Smooth muscle cell (in vitro differentiated cells): ENCODE data around the gene EIF1AD. TPM values are rescaled to one million over a fixed set of nuclear protein-coding genes. Genes with fewer than 3 reads are reported as not detected.

Experiments used
- DNase-seq: peaks from one replicate; lab custom pipeline; 2025; ENCODE audit not compliant: unreplicated experiment; lab: John Stamatoyannopoulos, UW
- H2AFZ ChIP-seq: fragments of 200-600 bp; sonication (generic); 2 replicates; pipeline ENCODE4 v1.6.0; 2016; ENCODE audit warnings: antibody characterized with exemption, low read depth, mild to moderate bottlenecking
- H3F3A ChIP-seq: fragments of 200-600 bp; sonication (generic); 2 replicates; pipeline ENCODE4 v1.6.0; 2017; ENCODE audit warnings: antibody characterized with exemption, low read depth
- H3K27ac ChIP-seq: fragments of 200-600 bp; sonication (generic); 2 replicates; pipeline ENCODE4 v1.5.1; 2016; ENCODE audit warnings: low read depth, mild to moderate bottlenecking
- H3K27me3 ChIP-seq: fragments of 200-600 bp; sonication (generic); 2 replicates; pipeline ENCODE4 v1.6.1; 2016; ENCODE audit warnings: low read depth, mild to moderate bottlenecking
- H3K36me3 ChIP-seq: fragments of 200-600 bp; sonication (generic); 2 replicates; pipeline ENCODE4 v1.5.1; 2016; ENCODE audit warnings: low read depth
- H3K4me1 ChIP-seq: fragments of 200-600 bp; sonication (generic); 2 replicates; pipeline ENCODE4 v1.5.1; 2016; ENCODE audit warnings: low read depth
- H3K4me2 ChIP-seq: fragments of 200-600 bp; sonication (generic); 2 replicates; pipeline ENCODE4 v1.6.0; 2016; ENCODE audit warnings: mild to moderate bottlenecking
- H3K4me3 ChIP-seq: fragments of 200-600 bp; sonication (generic); 2 replicates; pipeline ENCODE4 v1.5.1; 2016; ENCODE audit warnings: mild to moderate bottlenecking
- H3K79me2 ChIP-seq: fragments of 200-600 bp; sonication (generic); 2 replicates; pipeline ENCODE4 v1.6.0; 2016; ENCODE audit warnings: low read depth, mild to moderate bottlenecking
- H3K9ac ChIP-seq: fragments of 200-600 bp; sonication (generic); 2 replicates; pipeline ENCODE4 v1.6.0; 2016; ENCODE audit warnings: low read depth
- H3K9me3 ChIP-seq: fragments of 200-600 bp; sonication (generic); replicated peaks from 2 replicates; pipeline ENCODE4 v1.5.1; 2016; ENCODE audit warnings: low read depth
- H4K20me1 ChIP-seq: fragments of 200-600 bp; sonication (generic); 2 replicates; pipeline ENCODE4 v1.6.0; 2016; ENCODE audit warnings: low read depth
- WGBS: methylation state at CpG from one replicate; pipeline ENCODE4 v1.1.7; 2016; ENCODE audit warnings: low lambda C conversion rate; 5-methylcytosine and 5-hydroxymethylcytosine counted together
- polyA plus RNA-seq: library from polyadenylated mRNA; unstranded; fragments of >200 nt; fragmentation: Nextera tagmentation; extraction: Ambion mirVana; gene quantifications from 2 replicates; pipeline ENCODE4 v1.2.1, GENCODE V29; 2016
- total RNA-seq: library from RNA; depleted of rRNA; stranded (reverse); fragments of >200 nt; gene quantifications from 2 replicates; pipeline ENCODE4 v1.2.3, GENCODE V29; 2014
- TF ChIP-seq, protein P1 (sequence below): fragments of 200-600 bp; sonication (generic); IDR thresholded peaks from 2 replicates; pipeline ENCODE4 v1.5.1; 2017; ENCODE audit warnings: borderline replicate concordance, mild to moderate bottlenecking, antibody characterized with exemption; ENCODE audit not compliant: insufficient read depth, poor library complexity, severe bottlenecking

EIF1AD gene
- total and polyA plus RNA-seq, 2 experiments from 2014 or later: 29.3 TPM

DNA sequence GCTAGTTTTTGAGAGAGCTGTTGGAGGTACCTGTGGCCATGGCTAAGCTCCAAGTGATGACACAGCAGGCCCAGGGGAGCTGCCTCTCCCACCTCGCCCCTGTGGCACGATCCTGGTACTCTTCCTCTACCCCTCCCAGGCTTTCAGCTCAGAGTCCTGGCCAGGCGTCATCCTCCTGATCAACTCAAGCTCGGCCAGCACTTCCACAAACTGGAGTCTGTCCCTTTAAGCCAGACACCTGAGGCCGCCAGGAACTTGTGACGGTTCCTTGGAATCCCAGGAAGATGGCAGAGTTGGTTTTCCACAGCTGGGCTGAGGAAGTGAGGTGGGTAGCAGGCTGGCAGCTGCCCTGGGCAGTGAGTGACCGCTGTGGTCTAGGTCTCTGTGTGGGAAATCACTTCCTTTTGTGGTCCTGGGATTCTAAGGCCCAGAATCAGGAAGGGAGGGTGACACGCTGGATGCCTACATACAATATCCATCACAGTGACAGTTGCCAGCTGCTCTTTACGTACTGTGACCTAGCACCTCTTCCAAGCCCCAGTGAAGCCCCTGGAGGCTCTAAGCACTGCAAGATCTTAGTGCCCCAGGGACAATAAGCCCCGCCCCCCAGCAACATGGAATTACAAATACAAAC is 6.6 kb upstream of the EIF1AD start:
- Histone ChIP-seq H3K9ac (no peak overlapping the region), H3K36me3 (no peaks in the 10 kb centered on the region), H3K4me2 (no peak overlapping the region), H4K20me1 (no peaks in the 10 kb centered on the region), H3K27me3 (peaks cover 14% of the 10 kb centered on the region), H3K27ac (no peak overlapping the region), H2AFZ (no peak overlapping the region), H3K4me3 (no peak overlapping the region), H3K4me1 (peaks cover 12% of the 10 kb centered on the region), H3K79me2 (peaks cover 1% of the 10 kb centered on the region), H3F3A (peaks cover 9% of the 10 kb centered on the region), H3K9me3 (no peaks in the 10 kb centered on the region)
- TF ChIP-seq, protein P1, sequence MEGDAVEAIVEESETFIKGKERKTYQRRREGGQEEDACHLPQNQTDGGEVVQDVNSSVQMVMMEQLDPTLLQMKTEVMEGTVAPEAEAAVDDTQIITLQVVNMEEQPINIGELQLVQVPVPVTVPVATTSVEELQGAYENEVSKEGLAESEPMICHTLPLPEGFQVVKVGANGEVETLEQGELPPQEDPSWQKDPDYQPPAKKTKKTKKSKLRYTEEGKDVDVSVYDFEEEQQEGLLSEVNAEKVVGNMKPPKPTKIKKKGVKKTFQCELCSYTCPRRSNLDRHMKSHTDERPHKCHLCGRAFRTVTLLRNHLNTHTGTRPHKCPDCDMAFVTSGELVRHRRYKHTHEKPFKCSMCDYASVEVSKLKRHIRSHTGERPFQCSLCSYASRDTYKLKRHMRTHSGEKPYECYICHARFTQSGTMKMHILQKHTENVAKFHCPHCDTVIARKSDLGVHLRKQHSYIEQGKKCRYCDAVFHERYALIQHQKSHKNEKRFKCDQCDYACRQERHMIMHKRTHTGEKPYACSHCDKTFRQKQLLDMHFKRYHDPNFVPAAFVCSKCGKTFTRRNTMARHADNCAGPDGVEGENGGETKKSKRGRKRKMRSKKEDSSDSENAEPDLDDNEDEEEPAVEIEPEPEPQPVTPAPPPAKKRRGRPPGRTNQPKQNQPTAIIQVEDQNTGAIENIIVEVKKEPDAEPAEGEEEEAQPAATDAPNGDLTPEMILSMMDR: no peak
- no peak for DNase-seq
- WGBS: 66% methylated on average over 10 of the region's 10 CpGs

DNA sequence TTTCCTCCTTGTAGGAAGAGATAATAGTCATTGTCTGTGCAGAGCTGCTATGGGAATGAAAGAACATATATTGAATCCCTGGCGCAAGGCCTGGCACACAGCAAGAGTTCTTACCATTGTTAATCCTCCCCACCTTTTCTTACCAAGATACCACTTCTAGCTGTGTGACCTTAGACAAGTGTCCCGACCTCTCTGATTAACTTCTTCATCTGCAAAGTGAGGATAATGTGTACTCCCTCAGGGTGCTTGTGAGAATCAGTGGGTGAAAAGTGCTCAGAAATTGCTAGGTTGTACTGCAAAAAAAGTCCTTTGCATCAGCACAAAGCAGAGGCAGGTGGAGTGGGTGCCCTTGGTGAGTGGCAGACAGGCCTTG is 6.1 kb upstream of the EIF1AD start:
- DNase-seq: no peak
- no peak overlapping the region for H2AFZ ChIP-seq
- H3K27me3 ChIP-seq: peaks cover 14% of the 10 kb centered on the region
- no peak overlapping the region for H3K4me2 ChIP-seq
- no peaks in the 10 kb centered on the region for H4K20me1 ChIP-seq
- H3K9ac ChIP-seq: no peak overlapping the region
- peaks cover 17% of the 10 kb centered on the region for H3K4me1 ChIP-seq
- TF ChIP-seq, protein P1: no peak
- WGBS: 92% methylated on average over 2 of the region's 2 CpGs
- no peak overlapping the region for H3K27ac ChIP-seq
- H3F3A ChIP-seq: peaks cover 9% of the 10 kb centered on the region
- no peak overlapping the region for H3K4me3 ChIP-seq
- peaks cover 6% of the 10 kb centered on the region for H3K79me2 ChIP-seq
- H3K36me3 ChIP-seq: no peaks in the 10 kb centered on the region
- no peaks in the 10 kb centered on the region for H3K9me3 ChIP-seq

DNA sequence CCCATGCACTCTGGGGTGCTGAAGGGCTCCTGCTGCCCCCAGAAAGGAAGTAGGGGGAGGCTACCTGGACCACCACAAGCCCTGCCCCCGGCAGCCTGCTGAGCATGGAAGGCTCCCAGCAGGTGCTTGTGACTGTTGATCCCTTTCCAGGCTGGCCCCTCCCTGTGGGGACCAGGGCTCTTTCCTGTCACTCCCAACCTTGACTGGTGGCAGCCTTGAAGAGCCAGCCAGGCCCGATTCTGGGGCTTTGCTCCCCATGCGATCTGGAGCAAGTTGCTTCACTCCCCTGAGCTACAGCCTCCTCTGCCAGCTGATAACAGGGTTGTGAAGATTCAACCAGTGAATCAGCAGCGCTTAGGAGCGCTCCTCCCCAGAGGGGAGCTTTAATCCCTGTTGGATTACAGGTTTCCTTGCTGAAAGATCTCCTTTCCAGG is 5.3 kb upstream of the EIF1AD start:
- H4K20me1 ChIP-seq: no peaks in the 10 kb centered on the region
- no peaks in the 10 kb centered on the region for H3K36me3 ChIP-seq
- H3K79me2 ChIP-seq: peaks cover 8% of the 10 kb centered on the region
- WGBS: 54% methylated on average over 5 of the region's 5 CpGs
- peaks cover 21% of the 10 kb centered on the region for H3K4me1 ChIP-seq
- peaks cover 10% of the 10 kb centered on the region for H3K27me3 ChIP-seq
- H3K9me3 ChIP-seq: no peaks in the 10 kb centered on the region
- no peak for DNase-seq
- H2AFZ ChIP-seq: no peak overlapping the region
- H3K27ac ChIP-seq: peak overlapping the region; percentile 51
- peak overlapping the region; percentile 33 for H3K4me2 ChIP-seq
- no peak overlapping the region for H3K4me3 ChIP-seq
- TF ChIP-seq, protein P1: no peak
- H3K9ac ChIP-seq: no peak overlapping the region
- H3F3A ChIP-seq: peaks cover 9% of the 10 kb centered on the region

DNA sequence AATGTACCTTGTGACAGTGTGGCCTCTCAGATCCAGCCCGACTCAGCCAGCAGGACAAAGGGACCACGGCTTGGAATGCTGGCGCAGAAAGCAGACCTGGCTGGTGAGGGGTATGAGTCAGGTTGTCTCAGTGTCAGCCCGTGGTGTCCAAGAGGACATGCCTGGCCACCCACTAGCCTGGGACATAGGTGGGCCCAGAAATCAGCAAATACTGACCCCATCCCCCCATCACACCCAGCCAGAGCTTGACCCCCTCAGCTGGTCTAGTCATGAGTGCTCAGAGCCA is 4.9 kb upstream of the EIF1AD start:
- H3K4me1 ChIP-seq: peaks cover 21% of the 10 kb centered on the region
- peaks cover 6% of the 10 kb centered on the region for H3K27me3 ChIP-seq
- 79% methylated on average over 4 of the region's 4 CpGs for WGBS
- no peak overlapping the region for H3K9ac ChIP-seq
- H3F3A ChIP-seq: peaks cover 9% of the 10 kb centered on the region
- H3K4me3 ChIP-seq: no peak overlapping the region
- no peaks in the 10 kb centered on the region for H4K20me1 ChIP-seq
- no peak for DNase-seq
- no peaks in the 10 kb centered on the region for H3K9me3 ChIP-seq
- no peak overlapping the region for H2AFZ ChIP-seq
- no peaks in the 10 kb centered on the region for H3K36me3 ChIP-seq
- peaks cover 8% of the 10 kb centered on the region for H3K79me2 ChIP-seq
- TF ChIP-seq, protein P1: no peak
- peak overlapping the region; percentile 33 for H3K4me2 ChIP-seq
- H3K27ac ChIP-seq: peak overlapping the region; percentile 51
